Loucy (cell line): ENCODE measurements around the gene ACAD10.
"Not testable (repeated sequence)": the region's sequence is repeated elsewhere in the genome, so short reads cannot be mapped to it uniquely, and the experiment has no call there.

ENCODE experiments used
- H2AFZ ChIP-seq: fragments of 200-600 bp; sonication (generic); 2 replicates; pipeline ENCODE4 v1.6.0; 2016; ENCODE audit warnings: antibody characterized with exemption, mild to moderate bottlenecking, low read length, moderate library complexity
- H3F3A ChIP-seq: fragments of 200-600 bp; 2 replicates; pipeline ENCODE4 v1.6.0; 2016; ENCODE audit warnings: antibody characterized with exemption, low read depth, mild to moderate bottlenecking
- H3K27me3 ChIP-seq: fragments of 200-600 bp; sonication (generic); 2 replicates; pipeline ENCODE4 v1.6.1; 2014; ENCODE audit warnings: low read length, mild to moderate bottlenecking; ENCODE audit not compliant: insufficient read depth, poor library complexity, severe bottlenecking
- H3K36me3 ChIP-seq: fragments of 200-600 bp; sonication (generic); 2 replicates; pipeline ENCODE4 v1.6.1; 2016; ENCODE audit warnings: low read length; ENCODE audit not compliant: insufficient read depth
- H3K4me1 ChIP-seq: fragments of 200-600 bp; sonication (generic); 2 replicates; pipeline ENCODE4 v1.5.1; 2014; ENCODE audit warnings: low read length, mild to moderate bottlenecking; ENCODE audit not compliant: insufficient read depth, poor library complexity, severe bottlenecking
- H3K4me2 ChIP-seq: fragments of 200-600 bp; sonication (generic); 2 replicates; pipeline ENCODE4 v1.6.0; 2014; ENCODE audit warnings: antibody characterized with exemption, low read length, low read depth, mild to moderate bottlenecking; ENCODE audit not compliant: poor library complexity, severe bottlenecking
- H3K4me3 ChIP-seq: fragments of 200-600 bp; sonication (generic); 2 replicates; pipeline ENCODE4 v1.5.1; 2014; ENCODE audit warnings: low read length, mild to moderate bottlenecking, mixed read lengths; ENCODE audit not compliant: poor library complexity, severe bottlenecking
- H3K79me2 ChIP-seq: fragments of 200-600 bp; sonication (generic); 2 replicates; pipeline ENCODE4 v1.6.1; 2014; ENCODE audit warnings: low read length; ENCODE audit not compliant: insufficient read depth
- H3K9ac ChIP-seq: fragments of 200-600 bp; sonication (generic); 2 replicates; pipeline ENCODE4 v1.6.0; 2014; ENCODE audit warnings: mild to moderate bottlenecking, low read depth, low read length, moderate library complexity; ENCODE audit not compliant: poor library complexity, severe bottlenecking
- H3K9me2 ChIP-seq: fragments of 200-600 bp; sonication (generic); replicated peaks from 2 replicates; pipeline ENCODE4 v1.6.1; 2016; ENCODE audit warnings: low read depth, low read length, mixed read lengths
- H3K9me3 ChIP-seq: fragments of 200-600 bp; sonication (generic); 2 replicates; pipeline ENCODE4 v1.6.1; 2014; ENCODE audit warnings: mild to moderate bottlenecking, antibody characterized with exemption, low read length, low read depth; ENCODE audit not compliant: insufficient read depth
- H4K20me1 ChIP-seq: fragments of 200-600 bp; sonication (generic); 2 replicates; pipeline ENCODE4 v1.6.0; 2014; ENCODE audit warnings: antibody characterized with exemption, low read length, mild to moderate bottlenecking; ENCODE audit not compliant: insufficient read depth, poor library complexity, severe bottlenecking
- CTCF ChIP-seq: fragments of 200-600 bp; sonication (generic); conservative IDR thresholded peaks from 2 replicates; pipeline ENCODE4 v1.5.1; 2014; ENCODE audit warnings: mild to moderate bottlenecking, antibody characterized with exemption, low read length
- EZH2phosphoT487 ChIP-seq: fragments of 200-600 bp; IDR thresholded peaks from 2 replicates; pipeline ENCODE4 v1.6.1; 2018; ENCODE audit warnings: antibody characterized with exemption, mild to moderate bottlenecking, moderate library complexity, borderline replicate concordance

Gene ACAD10

GRCh38 chr12:111733340-111733915 lies 47.6 kb downstream of the ACAD10 start:
- Histone ChIP-seq H3K27me3 (no peaks in the 10 kb centered on the region), H3K9me2 (no peaks in the 10 kb centered on the region), H4K20me1 (no peaks in the 10 kb centered on the region), H3K79me2 (no peaks in the 10 kb centered on the region), H2AFZ (no peak overlapping the region), H3K4me3 (no peak overlapping the region), H3K36me3 (no peaks in the 10 kb centered on the region), H3K4me2 (no peak overlapping the region), H3K9ac (no peak overlapping the region), H3K9me3 (no peaks in the 10 kb centered on the region), H3K4me1 (no peaks in the 10 kb centered on the region), H3F3A (no peaks in the 10 kb centered on the region)
- TF ChIP-seq CTCF (no peak), EZH2phosphoT487 (no peak)

GRCh38 chr12:111739524-111739923 lies 53.7 kb downstream of the ACAD10 start:
- not testable (repeated sequence) for H2AFZ ChIP-seq, H3K79me2 ChIP-seq, H4K20me1 ChIP-seq, H3K27me3 ChIP-seq, H3K9me3 ChIP-seq, H3K4me3 ChIP-seq, H3F3A ChIP-seq, H3K9me2 ChIP-seq, H3K9ac ChIP-seq, H3K4me2 ChIP-seq, H3K36me3 ChIP-seq
- peaks cover 14% of the 10 kb centered on the region for H3K4me1 ChIP-seq

- Histone ChIP-seq H3F3A (no peaks in the 10 kb centered on the region; the same call in 1 of the 2 replicates), H3K4me3 (peak overlapping the region; percentile 38), H3K9me2 (no peaks in the 10 kb centered on the region), H3K9me3 (no peaks in the 10 kb centered on the region), H4K20me1 (no peaks in the 10 kb centered on the region), H3K9ac (peak overlapping the region; percentile 27), H3K4me2 (peak overlapping the region; percentile 72), H3K79me2 (no peaks in the 10 kb centered on the region), H3K4me1 (peaks cover 14% of the 10 kb centered on the region), H3K27me3 (no peaks in the 10 kb centered on the region), H3K36me3 (no peaks in the 10 kb centered on the region; the same call in 1 of the 2 replicates), H2AFZ (no peak overlapping the region)
- TF ChIP-seq EZH2phosphoT487 = no peak
Measured at GRCh38 chr12:111741235-111741812, 55.5 kb downstream of the ACAD10 start.

GRCh38 chr12:111745211-111745610 lies 59.4 kb downstream of the ACAD10 start:
- Histone ChIP-seq H2AFZ (no peak overlapping the region), H3K36me3 (no peaks in the 10 kb centered on the region; the same call in 1 of the 2 replicates), H3K9me2 (no peaks in the 10 kb centered on the region), H3K79me2 (no peaks in the 10 kb centered on the region), H3K9me3 (no peaks in the 10 kb centered on the region), H4K20me1 (no peaks in the 10 kb centered on the region), H3K4me2 (no peak overlapping the region), H3K27me3 (no peaks in the 10 kb centered on the region), H3K4me3 (no peak overlapping the region), H3K9ac (no peak overlapping the region), H3F3A (no peaks in the 10 kb centered on the region; the same call in 1 of the 2 replicates), H3K4me1 (peaks cover 14% of the 10 kb centered on the region)
- TF ChIP-seq CTCF (no peak), EZH2phosphoT487 (no peak)
